HG02852 (cell line): ENCODE data around the gene RASGRP2.

Source experiments
- ATAC-seq: cut with Tn5 transposase; IDR thresholded peaks from one replicate; pipeline ENCODE4 v1.9.1; 2021; ENCODE audit warnings: mild to moderate bottlenecking, moderate library complexity; ENCODE audit not compliant: unreplicated experiment

Gene RASGRP2

GRCh38 chr11:64698427-64698826 lies 45.5 kb downstream of the RASGRP2 start:
- ATAC-seq: no peak

- ATAC-seq: no peak
Measured at GRCh38 chr11:64697663-64698375, 46.1 kb downstream of the RASGRP2 start.

- ATAC-seq: no peak
Measured at GRCh38 chr11:64696045-64696444, 47.9 kb downstream of the RASGRP2 start.

- no peak for ATAC-seq
Measured at GRCh38 chr11:64695548-64695947, 48.4 kb downstream of the RASGRP2 start.

DNA sequence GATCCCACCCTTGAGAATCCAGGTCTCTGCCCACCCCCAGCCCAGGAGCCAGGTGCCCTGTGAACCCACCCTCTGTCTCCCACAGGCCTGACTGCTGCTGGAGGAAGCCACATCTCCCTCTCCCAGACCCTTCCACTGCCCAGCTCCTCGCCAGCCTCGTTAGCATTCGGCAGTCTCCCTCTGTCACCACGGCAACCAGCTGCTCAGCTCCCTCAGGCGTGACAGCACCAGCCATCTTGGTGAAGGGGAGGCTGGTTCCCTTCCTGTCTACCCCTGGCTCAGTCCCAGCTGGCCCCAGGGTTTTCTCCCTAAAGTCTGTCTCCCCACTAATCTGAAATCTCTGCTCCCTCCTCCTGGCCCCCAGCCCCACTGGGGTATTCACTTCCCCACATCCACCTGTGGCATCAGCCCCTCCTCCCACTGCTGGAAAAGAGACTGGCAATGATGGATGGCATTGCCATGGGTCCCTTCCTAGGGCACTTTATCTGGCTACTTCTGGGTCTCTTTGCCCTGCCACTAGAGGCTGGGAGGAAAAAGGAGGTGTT lies 49.0 kb downstream of the RASGRP2 start:
- no peak for ATAC-seq

DNA sequence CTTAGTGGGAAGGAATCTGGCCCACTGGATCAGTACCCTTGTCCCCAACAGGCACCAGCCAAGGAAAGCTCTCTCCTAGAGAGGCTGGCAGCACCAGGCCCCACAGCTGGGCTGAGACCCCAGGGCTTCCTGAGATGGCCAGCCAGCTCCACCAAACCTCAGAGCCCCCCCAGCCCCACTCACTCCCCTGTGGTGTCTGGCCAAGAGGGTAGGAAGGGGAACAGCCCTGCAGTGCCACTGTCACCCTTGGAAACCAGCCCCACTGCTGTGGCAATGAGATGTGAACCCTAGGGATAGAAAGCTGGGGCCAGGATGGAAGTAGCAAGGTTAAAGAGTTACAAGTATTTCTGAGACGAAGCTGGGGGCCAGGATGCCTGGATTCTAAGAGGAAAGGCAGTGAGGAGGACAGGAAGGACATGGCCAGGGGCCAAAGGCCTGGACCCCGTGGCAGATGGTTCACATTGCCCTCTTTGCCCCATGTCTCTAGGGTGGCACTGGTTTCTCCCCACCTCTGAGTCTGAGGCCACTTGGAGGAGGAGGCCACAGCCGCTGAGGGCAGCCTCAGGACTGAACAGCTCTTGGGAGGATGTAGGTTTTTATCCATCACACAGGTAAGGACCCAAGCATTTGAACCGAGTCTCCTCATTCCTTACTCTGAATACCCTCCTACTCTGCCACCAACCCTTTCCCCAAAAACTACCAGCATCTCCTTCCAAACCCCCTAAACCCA lies 49.8 kb downstream of the RASGRP2 start:
- ATAC-seq: no peak

DNA sequence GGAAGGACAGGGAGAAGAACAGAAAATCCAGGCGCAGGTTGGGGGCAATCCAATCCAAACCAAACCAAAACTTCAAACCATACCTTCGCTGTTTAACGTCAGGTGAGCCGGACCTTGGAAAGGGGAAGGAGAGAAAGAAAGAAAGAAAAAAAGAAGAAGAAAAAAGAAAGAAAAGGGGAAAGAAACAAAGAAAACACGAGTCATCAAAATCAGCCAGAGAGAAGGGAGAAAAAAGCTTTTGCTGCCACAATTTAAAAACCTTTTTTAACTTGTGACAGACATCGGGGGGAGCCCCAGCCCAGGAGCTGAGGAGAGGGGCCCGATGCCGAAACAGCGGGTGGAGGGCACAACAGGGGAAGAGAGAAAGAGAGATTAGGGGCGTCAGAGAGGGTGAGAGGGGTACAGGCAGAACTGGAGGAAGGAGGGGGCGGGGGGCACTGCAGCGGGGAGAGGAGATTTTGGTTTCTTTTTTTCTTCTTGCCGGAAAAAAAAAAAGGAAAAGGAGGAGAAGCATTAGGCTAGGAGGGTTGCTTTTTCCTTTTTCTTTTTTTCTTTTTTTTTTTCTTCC lies 51.1 kb downstream of the RASGRP2 start:
- ATAC-seq: no peak

GRCh38 chr11:64691543-64691942 lies 52.4 kb downstream of the RASGRP2 start:
- no peak for ATAC-seq

DNA sequence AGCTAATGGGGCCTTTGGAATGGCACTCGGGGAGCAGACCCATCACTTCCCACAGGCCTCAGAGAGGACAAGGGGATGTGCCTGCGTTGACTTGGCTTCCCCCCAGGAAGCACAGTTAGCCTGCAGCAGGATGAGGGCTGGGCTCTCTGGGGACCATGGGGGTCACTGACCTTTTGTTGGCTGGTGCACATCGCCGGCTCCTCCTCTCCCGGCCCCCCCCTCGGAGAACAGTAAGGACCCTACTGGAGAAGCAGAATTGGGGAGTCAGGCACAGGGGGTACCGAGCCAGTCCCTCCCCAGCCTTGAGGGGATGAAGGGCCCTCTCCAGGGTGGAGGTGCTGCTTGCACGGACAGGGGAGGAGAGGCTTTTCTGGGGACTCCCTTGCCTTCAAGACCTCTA lies 53.7 kb downstream of the RASGRP2 start:
- ATAC-seq: no peak

- ATAC-seq: peak; percentile 59
Measured at GRCh38 chr11:64688534-64688982, 55.4 kb downstream of the RASGRP2 start.

- ATAC-seq: no peak
Measured at GRCh38 chr11:64687643-64688533, 56.1 kb downstream of the RASGRP2 start.

- no peak for ATAC-seq
Measured at GRCh38 chr11:64687204-64687603, 56.7 kb downstream of the RASGRP2 start.

DNA sequence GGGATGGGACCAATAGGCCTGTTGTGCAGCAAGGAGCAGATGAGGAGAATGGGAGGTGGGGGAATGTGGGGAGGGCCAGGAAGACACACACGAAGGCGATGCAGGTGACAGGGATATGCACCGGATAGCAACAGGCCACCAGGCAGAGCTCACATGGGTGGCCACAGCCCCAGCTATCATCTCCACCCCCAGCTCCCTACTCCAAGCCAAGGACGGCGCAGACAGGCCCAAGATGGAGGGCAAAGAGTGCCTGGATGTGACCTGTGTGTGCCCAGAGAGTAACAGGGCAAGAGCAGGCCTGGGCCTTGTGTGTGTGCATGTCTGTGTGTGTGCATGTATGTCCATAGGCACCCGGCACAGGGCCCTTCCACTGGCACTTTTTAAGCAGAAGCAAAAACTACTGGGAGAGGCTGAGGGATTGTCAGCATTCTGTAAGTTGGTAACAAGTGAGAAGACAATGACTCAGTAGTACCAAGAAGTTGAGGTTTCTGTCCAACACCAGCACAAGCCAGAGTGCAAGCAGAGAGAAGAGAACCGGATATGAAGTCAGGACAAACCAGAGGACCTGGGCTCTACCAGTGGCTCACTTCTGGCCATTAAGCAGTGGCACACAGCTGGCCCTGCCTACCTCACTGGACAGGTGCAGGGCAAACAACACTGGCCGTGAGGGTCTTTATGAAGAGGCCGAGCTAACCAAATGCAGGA lies 57.3 kb downstream of the RASGRP2 start:
- ATAC-seq: no peak

DNA sequence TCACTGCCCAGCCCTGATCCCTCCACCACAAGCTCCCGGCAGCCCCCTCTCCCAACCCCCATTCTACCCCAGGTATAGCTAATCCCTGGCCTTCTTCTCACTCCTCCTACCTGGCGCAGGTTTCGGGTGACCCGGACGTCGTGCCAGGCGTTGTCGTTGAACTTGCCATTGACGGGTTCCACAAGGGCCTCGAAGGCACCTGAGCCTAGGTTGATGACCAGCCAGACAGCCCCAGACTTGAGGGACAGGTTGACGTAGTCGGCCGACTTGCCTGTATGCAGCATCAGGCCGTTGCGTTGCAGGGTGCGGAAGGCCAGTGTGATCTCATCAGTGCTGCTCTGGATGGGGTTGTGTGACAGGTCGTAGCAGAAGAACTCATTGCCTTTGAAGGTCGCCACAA lies 58.4 kb downstream of the RASGRP2 start:
- ATAC-seq: no peak

- no peak for ATAC-seq
Measured at GRCh38 chr11:64684357-64684756, 59.6 kb downstream of the RASGRP2 start.

DNA sequence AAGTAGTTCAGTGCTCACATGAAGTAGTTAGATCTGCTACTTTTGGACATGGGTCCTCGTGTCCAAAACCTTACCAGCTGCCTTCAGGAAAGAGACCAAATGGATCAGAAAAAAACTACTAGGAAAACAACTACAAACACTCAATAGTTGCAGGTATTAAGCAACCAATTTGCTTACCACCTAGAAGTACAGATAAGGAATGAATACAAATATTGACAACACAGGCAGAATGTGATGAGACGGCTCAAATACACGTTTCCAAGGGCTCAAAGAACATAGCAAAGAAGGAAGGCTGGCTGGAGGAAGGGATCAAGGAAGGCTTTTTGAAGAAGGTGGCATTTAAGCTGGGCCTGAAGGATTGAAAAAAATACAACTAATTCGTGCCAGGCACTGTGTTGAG lies 62.8 kb downstream of the RASGRP2 start:
- no peak for ATAC-seq

DNA sequence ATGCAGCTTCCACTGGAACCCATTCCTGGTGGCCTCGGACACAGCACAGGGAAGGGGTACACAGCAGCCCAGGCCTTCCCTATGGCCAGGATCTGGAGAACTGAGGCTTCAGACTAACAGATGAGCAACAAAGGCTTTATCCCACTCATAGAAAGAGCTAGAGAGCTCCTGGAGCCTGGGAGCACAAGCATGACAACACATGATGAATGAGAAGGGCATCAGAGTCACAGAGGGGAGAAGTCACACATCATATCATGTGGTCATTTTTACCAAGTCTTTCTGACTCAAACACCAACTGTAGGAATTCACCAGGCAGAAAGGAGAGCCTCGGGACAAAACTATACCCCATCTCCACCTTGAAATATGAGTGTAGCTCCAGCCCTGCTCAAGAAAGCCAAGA lies 64.1 kb downstream of the RASGRP2 start:
- no peak for ATAC-seq

- ATAC-seq: no peak
Measured at GRCh38 chr11:64677441-64678023, 66.4 kb downstream of the RASGRP2 start.
